ENCODE measurements around the gene ACTR2. TPM values are rescaled to one million over a fixed set of nuclear protein-coding genes. Genes with fewer than 3 reads are reported as not detected.

The ACTR2 gene
- total RNA-seq, 1 experiment from 2014 or later: 228 TPM

DNA sequence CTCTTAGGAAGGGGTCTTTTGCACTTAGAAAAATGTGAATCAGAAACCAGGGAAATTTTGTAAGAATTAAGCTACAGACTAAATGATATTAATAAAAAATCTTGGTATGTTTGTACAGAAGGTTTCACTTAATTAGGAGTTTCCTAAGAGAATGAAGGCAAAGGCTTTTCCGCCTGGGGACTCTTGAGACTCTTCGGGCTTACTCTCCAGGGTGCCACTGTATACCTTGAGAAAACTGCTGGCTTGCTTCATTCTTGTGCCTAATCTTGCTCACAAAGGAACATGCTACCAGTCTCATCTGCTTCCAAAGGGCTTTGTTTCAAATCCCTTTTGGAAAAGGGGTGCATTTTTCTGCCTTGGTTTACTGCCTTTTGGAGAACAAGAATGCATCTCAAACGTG, 49.5 kb downstream of the ACTR2 start:
- no peaks in the 10 kb centered on the region for H3K9me3 ChIP-seq (ENCODE audit: low read length)

GRCh38 chr2:65277791-65278483, 50.3 kb downstream of the ACTR2 start:
- H3K4me1 ChIP-seq (ENCODE audit: low read length): peaks cover 3% of the 10 kb centered on the region; the same call in 1 of the 2 replicates
- H3K79me2 ChIP-seq (ENCODE audit: low read length): no peaks in the 10 kb centered on the region
- H3K9me3 ChIP-seq (ENCODE audit: low read length): no peaks in the 10 kb centered on the region
- H4K20me1 ChIP-seq (ENCODE audit: insufficient read depth, low read depth, low read length): peaks cover 32% of the 10 kb centered on the region
- peaks cover 10% of the 10 kb centered on the region for H3K36me3 ChIP-seq (ENCODE audit: insufficient read depth, low read length)
- no peaks in the 10 kb centered on the region for H3K27me3 ChIP-seq (ENCODE audit: low read length)
- no peak overlapping the region for H3K27ac ChIP-seq (ENCODE audit: low read length)
- H3K4me3 ChIP-seq (ENCODE audit: low read length): no peak overlapping the region
- no peak overlapping the region for H3K4me2 ChIP-seq (ENCODE audit: low read depth, low read length, poor library complexity, severe bottlenecking)
- H3K9ac ChIP-seq (ENCODE audit: low read length): no peak overlapping the region
- no peaks in the 10 kb centered on the region for H3K9me2 ChIP-seq (replicated peaks; ENCODE audit: insufficient read depth, low read length)
- peak; percentile 59 for DNase-seq
- H2AFZ ChIP-seq (ENCODE audit: low read length): no peak overlapping the region

More for the DNA sequence above, 49.5 kb downstream of the ACTR2 start:
- H3K4me1 ChIP-seq (ENCODE audit: low read length): peaks cover 3% of the 10 kb centered on the region; the same call in 1 of the 2 replicates
- H3K36me3 ChIP-seq (ENCODE audit: insufficient read depth, low read length): peaks cover 17% of the 10 kb centered on the region
- H3K27me3 ChIP-seq (ENCODE audit: low read length): no peaks in the 10 kb centered on the region
- H3K9ac ChIP-seq (ENCODE audit: low read length): no peak overlapping the region
- no peak overlapping the region for H3K4me2 ChIP-seq (ENCODE audit: low read depth, low read length, poor library complexity, severe bottlenecking)
- DNase-seq: no peak
- no peak overlapping the region for H2AFZ ChIP-seq (ENCODE audit: low read length)
- peaks cover 36% of the 10 kb centered on the region for H4K20me1 ChIP-seq (ENCODE audit: insufficient read depth, low read depth, low read length)
- no peaks in the 10 kb centered on the region for H3K79me2 ChIP-seq (ENCODE audit: low read length)
- no peak overlapping the region for H3K4me3 ChIP-seq (ENCODE audit: low read length)
- H3K27ac ChIP-seq (ENCODE audit: low read length): no peak overlapping the region
- H3K9me2 ChIP-seq (replicated peaks; ENCODE audit: insufficient read depth, low read length): no peaks in the 10 kb centered on the region

DNA sequence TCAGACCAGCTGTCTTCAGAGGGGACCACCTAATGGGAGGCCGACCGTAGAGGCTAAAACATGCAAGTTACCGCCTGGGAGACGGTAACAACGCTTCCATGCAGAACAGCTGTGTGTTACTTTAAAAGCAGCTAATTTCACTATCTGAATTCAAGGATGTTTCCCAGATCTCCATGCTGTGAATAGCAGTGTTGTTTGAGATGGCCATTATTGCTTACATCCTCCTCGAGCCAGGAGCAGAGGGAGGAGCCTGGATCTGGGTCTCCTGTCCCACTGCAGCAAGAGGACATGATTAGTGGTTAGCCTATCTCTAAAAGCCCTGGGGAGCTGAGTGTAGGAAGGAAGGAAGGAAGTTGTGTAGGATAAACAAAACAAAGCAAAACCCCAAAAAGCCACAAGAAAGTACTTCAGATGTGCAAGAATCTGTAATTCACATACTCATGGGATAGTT, 50.9 kb downstream of the ACTR2 start:
- Histone ChIP-seq H3K79me2 (ENCODE audit: low read length) (no peaks in the 10 kb centered on the region), H4K20me1 (ENCODE audit: insufficient read depth, low read depth, low read length) (peaks cover 29% of the 10 kb centered on the region), H3K4me3 (ENCODE audit: low read length) (no peak overlapping the region), H3K9ac (ENCODE audit: low read length) (no peak overlapping the region), H3K4me1 (ENCODE audit: low read length) (peaks cover 3% of the 10 kb centered on the region; the same call in 1 of the 2 replicates), H3K9me2 (replicated peaks; ENCODE audit: insufficient read depth, low read length) (no peaks in the 10 kb centered on the region), H2AFZ (ENCODE audit: low read length) (no peak overlapping the region), H3K9me3 (ENCODE audit: low read length) (no peaks in the 10 kb centered on the region), H3K36me3 (ENCODE audit: insufficient read depth, low read length) (peaks cover 5% of the 10 kb centered on the region), H3K27ac (ENCODE audit: low read length) (no peak overlapping the region), H3K4me2 (ENCODE audit: low read depth, low read length, poor library complexity, severe bottlenecking) (no peak overlapping the region), H3K27me3 (ENCODE audit: low read length) (no peaks in the 10 kb centered on the region)
- no peak for DNase-seq

- Histone ChIP-seq H3K36me3 (ENCODE audit: insufficient read depth, low read length) (no peaks in the 10 kb centered on the region), H3K4me1 (ENCODE audit: low read length) (peaks cover 3% of the 10 kb centered on the region; the same call in 1 of the 2 replicates), H2AFZ (ENCODE audit: low read length) (no peak overlapping the region), H3K4me3 (ENCODE audit: low read length) (no peak overlapping the region), H3K27ac (ENCODE audit: low read length) (no peak overlapping the region), H3K9ac (ENCODE audit: low read length) (no peak overlapping the region), H3K9me3 (ENCODE audit: low read length) (no peaks in the 10 kb centered on the region), H3K79me2 (ENCODE audit: low read length) (no peaks in the 10 kb centered on the region), H3K27me3 (ENCODE audit: low read length) (no peaks in the 10 kb centered on the region), H3K4me2 (ENCODE audit: low read depth, low read length, poor library complexity, severe bottlenecking) (no peak overlapping the region), H3K9me2 (replicated peaks; ENCODE audit: insufficient read depth, low read length) (no peaks in the 10 kb centered on the region), H4K20me1 (ENCODE audit: insufficient read depth, low read depth, low read length) (peaks cover 24% of the 10 kb centered on the region)
- DNase-seq: no peak
These were observed 52.1 kb downstream of the ACTR2 start for GRCh38 chr2:65279756-65280155.

- no peaks in the 10 kb centered on the region for H3K27me3 ChIP-seq (ENCODE audit: low read length)
- H3K9me2 ChIP-seq (replicated peaks; ENCODE audit: insufficient read depth, low read length): no peaks in the 10 kb centered on the region
- H3K79me2 ChIP-seq (ENCODE audit: low read length): no peaks in the 10 kb centered on the region
- H2AFZ ChIP-seq (ENCODE audit: low read length): no peak overlapping the region
- no peaks in the 10 kb centered on the region for H3K36me3 ChIP-seq (ENCODE audit: insufficient read depth, low read length)
- DNase-seq: no peak
- H4K20me1 ChIP-seq (ENCODE audit: insufficient read depth, low read depth, low read length): peaks cover 11% of the 10 kb centered on the region; the same call in 1 of the 2 replicates
- H3K27ac ChIP-seq (ENCODE audit: low read length): no peak overlapping the region
- no peak overlapping the region for H3K9ac ChIP-seq (ENCODE audit: low read length)
- peaks cover 3% of the 10 kb centered on the region; the same call in 1 of the 2 replicates for H3K4me1 ChIP-seq (ENCODE audit: low read length)
- no peaks in the 10 kb centered on the region for H3K9me3 ChIP-seq (ENCODE audit: low read length)
- no peak overlapping the region for H3K4me2 ChIP-seq (ENCODE audit: low read depth, low read length, poor library complexity, severe bottlenecking)
- no peak overlapping the region for H3K4me3 ChIP-seq (ENCODE audit: low read length)
These were observed 54.2 kb downstream of the ACTR2 start for GRCh38 chr2:65281627-65282351.

GRCh38 chr2:65282477-65283053, 54.9 kb downstream of the ACTR2 start:
- H3K4me1 ChIP-seq (ENCODE audit: low read length): peaks cover 3% of the 10 kb centered on the region; the same call in 1 of the 2 replicates
- 0 out of 2 replicates have a peak, but pooled peaks cover 8% of the 10 kb centered on the region for H4K20me1 ChIP-seq (ENCODE audit: insufficient read depth, low read depth, low read length)
- DNase-seq: no peak
- no peaks in the 10 kb centered on the region for H3K27me3 ChIP-seq (ENCODE audit: low read length)
- no peaks in the 10 kb centered on the region for H3K9me2 ChIP-seq (replicated peaks; ENCODE audit: insufficient read depth, low read length)
- no peak overlapping the region for H2AFZ ChIP-seq (ENCODE audit: low read length)
- no peak overlapping the region for H3K4me2 ChIP-seq (ENCODE audit: low read depth, low read length, poor library complexity, severe bottlenecking)
- H3K27ac ChIP-seq (ENCODE audit: low read length): no peak overlapping the region
- no peak overlapping the region for H3K9ac ChIP-seq (ENCODE audit: low read length)
- no peaks in the 10 kb centered on the region for H3K79me2 ChIP-seq (ENCODE audit: low read length)
- no peaks in the 10 kb centered on the region for H3K9me3 ChIP-seq (ENCODE audit: low read length)
- H3K36me3 ChIP-seq (ENCODE audit: insufficient read depth, low read length): no peaks in the 10 kb centered on the region
- H3K4me3 ChIP-seq (ENCODE audit: low read length): no peak overlapping the region

DNA sequence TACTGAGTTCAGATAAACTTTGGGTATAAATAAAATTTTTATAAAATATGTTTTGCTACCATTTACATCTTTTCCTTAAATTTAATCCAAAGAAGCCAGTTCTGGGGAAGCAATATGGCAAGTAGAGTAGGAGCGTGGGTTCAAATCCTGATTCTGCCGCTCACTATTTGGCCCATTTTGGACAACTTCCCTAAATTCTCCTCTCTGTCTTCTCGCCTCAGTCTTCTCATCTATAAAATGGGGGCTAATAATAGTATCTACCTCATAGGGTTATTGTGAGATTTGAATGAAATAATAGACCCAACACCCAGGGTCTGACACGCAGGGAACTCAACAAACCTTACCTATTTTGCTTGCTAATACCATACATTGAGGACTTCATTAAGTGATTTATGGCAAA, 59.7 kb downstream of the ACTR2 start:
- H3K9me2 ChIP-seq (replicated peaks; ENCODE audit: insufficient read depth, low read length): no peaks in the 10 kb centered on the region

More for the DNA sequence above, 59.7 kb downstream of the ACTR2 start:
- Histone ChIP-seq H3K27me3 (ENCODE audit: low read length) (no peaks in the 10 kb centered on the region), H4K20me1 (ENCODE audit: insufficient read depth, low read depth, low read length) (no peaks in the 10 kb centered on the region), H3K4me2 (ENCODE audit: low read depth, low read length, poor library complexity, severe bottlenecking) (no peak overlapping the region), H3K36me3 (ENCODE audit: insufficient read depth, low read length) (no peaks in the 10 kb centered on the region), H2AFZ (ENCODE audit: low read length) (no peak overlapping the region), H3K79me2 (ENCODE audit: low read length) (no peaks in the 10 kb centered on the region), H3K27ac (ENCODE audit: low read length) (no peak overlapping the region), H3K9ac (ENCODE audit: low read length) (no peak overlapping the region), H3K9me3 (ENCODE audit: low read length) (no peaks in the 10 kb centered on the region), H3K4me3 (ENCODE audit: low read length) (no peak overlapping the region), H3K4me1 (ENCODE audit: low read length) (no peaks in the 10 kb centered on the region)
- DNase-seq: no peak

Measured in Karpas-422 (cell line).